ENCODE data around the gene RCOR3. TPM values are rescaled to one million over a fixed set of nuclear protein-coding genes. Genes with fewer than 3 reads are reported as not detected.

Gene RCOR3
- total RNA-seq, 1 donor from 2014 or later = 36.5 TPM

DNA sequence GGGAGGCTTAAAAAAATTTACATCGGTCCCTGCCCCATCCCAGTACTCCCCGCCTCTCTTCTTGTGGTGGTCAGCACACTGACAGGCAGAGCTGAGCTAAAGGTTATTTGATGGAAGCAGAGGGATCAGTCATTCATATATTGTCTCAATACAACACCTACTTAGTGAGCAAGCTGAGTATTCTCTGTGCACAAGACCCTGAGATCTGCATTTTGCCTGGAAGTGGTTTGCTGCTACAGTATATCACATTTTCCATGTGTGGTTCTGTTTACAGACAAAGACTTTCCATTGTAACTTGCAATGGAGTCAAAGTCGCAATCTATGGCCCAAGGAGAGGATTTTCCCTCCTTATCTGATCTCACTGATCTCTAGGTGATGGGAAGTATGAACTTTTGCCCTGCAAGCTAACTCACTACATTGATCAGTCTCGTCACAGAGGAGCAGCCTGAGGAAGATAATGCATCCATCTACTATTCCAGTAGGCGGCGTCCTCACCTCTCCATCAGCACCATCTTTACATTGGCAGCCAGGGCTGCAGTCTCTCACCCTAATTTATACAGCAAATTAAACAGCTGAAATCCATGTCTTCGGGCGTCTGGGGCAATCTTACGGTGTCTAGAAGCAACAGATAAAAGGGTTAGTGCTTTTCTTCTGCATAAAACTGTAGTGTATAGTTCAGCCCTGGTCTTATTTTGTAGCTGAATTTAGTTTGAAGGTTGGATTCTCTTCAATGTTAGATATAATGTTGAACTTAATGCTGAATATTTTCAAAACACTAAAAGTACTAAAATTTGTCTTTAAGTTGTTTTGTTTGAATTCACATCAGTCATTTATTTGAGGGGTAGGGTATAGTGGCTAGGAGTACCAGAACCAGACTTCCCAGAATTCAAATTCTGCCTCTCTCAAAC lies 64.2 kb downstream of the RCOR3 start:
- no peak overlapping the region for H3K27ac Mint-ChIP-seq (ENCODE audit: unreplicated experiment)
- no peaks in the 10 kb centered on the region for H3K36me3 Mint-ChIP-seq (ENCODE audit: low read depth)
- no peak for DNase-seq (ENCODE audit: low spot score)
- H3K9me3 Mint-ChIP-seq (ENCODE audit: low read depth) = no peaks in the 10 kb centered on the region
- peaks cover 18% of the 10 kb centered on the region for H3K4me1 Mint-ChIP-seq (ENCODE audit: low read depth)
- H3K27me3 Mint-ChIP-seq (ENCODE audit: low read depth) = no peaks in the 10 kb centered on the region
- H3K4me3 Mint-ChIP-seq (ENCODE audit: unreplicated experiment) = no peak overlapping the region
- TF ChIP-seq, protein P1, sequence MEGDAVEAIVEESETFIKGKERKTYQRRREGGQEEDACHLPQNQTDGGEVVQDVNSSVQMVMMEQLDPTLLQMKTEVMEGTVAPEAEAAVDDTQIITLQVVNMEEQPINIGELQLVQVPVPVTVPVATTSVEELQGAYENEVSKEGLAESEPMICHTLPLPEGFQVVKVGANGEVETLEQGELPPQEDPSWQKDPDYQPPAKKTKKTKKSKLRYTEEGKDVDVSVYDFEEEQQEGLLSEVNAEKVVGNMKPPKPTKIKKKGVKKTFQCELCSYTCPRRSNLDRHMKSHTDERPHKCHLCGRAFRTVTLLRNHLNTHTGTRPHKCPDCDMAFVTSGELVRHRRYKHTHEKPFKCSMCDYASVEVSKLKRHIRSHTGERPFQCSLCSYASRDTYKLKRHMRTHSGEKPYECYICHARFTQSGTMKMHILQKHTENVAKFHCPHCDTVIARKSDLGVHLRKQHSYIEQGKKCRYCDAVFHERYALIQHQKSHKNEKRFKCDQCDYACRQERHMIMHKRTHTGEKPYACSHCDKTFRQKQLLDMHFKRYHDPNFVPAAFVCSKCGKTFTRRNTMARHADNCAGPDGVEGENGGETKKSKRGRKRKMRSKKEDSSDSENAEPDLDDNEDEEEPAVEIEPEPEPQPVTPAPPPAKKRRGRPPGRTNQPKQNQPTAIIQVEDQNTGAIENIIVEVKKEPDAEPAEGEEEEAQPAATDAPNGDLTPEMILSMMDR (IDR thresholded peaks at IDR 0.05) = peak; percentile 89

DNA sequence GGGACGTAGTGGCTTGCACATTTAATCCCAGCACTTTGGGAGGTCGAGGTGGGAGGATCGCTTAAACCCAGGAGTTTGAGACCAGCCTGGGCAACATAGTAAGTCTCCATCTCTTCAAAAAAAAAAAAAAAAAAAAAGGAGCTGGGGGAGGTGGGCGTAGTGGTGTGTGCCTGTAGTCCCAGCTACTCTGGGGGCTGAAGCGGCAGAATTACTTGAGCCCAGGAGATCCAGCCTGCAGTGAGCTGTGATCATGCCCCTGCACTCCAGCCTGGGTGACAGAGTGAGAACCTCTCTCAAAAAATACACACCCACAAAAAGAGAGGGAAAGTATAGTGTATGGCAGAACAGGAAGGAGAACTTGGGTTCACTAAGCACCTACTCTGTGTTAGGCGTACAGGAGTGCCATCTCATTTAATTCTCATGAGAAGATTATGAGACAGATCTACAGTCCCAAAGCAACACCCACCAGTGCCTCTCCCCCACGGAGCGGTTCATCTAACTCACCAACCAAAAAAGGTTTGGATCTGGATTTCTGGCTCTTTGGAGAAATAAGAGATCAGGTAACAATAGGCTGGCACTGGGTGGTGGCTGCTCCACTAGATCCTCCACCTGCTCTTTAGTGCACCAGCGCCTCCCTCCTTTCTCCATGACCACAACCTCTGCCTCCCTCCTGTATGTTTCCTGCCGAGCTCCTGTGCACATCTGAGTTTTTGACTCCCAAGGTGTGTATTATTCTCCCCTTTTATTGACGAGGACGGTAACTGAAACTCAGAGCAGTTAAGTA lies 66.0 kb downstream of the RCOR3 start:
- H3K4me1 Mint-ChIP-seq (ENCODE audit: low read depth) = peaks cover 36% of the 10 kb centered on the region
- no peak overlapping the region for H3K4me3 Mint-ChIP-seq (ENCODE audit: unreplicated experiment)
- H3K9me3 Mint-ChIP-seq (ENCODE audit: low read depth) = no peaks in the 10 kb centered on the region
- TF ChIP-seq, protein P1 (IDR thresholded peaks at IDR 0.05) = no peak
- H3K27ac Mint-ChIP-seq (ENCODE audit: unreplicated experiment) = peak overlapping the region; percentile 13
- H3K27me3 Mint-ChIP-seq (ENCODE audit: low read depth) = no peaks in the 10 kb centered on the region
- H3K36me3 Mint-ChIP-seq (ENCODE audit: low read depth) = no peaks in the 10 kb centered on the region
- DNase-seq (ENCODE audit: low spot score) = no peak

GRCh38 chr1:211326140-211326527 lies 67.0 kb downstream of the RCOR3 start:
- Mint-ChIP-seq H3K27ac (ENCODE audit: unreplicated experiment) (peak overlapping the region; percentile 88), H3K4me1 (ENCODE audit: low read depth) (peaks cover 46% of the 10 kb centered on the region)

GRCh38 chr1:211326528-211327345 lies 67.6 kb downstream of the RCOR3 start, which contains the start of gene TRAF5:
Gene TRAF5 (plus strand): TSS chr1:211326833. CDS start chr1:211353240, 26,407 bp downstream.
- Mint-ChIP-seq H3K4me3 (ENCODE audit: unreplicated experiment) (peak within 1 kb of the TSS; percentile 88), H3K4me1 (ENCODE audit: low read depth) (peaks cover 50% of the 10 kb centered on the region), H3K36me3 (ENCODE audit: low read depth) (no peaks in the 10 kb centered on the region), H3K27me3 (ENCODE audit: low read depth) (no peaks in the 10 kb centered on the region), H3K9me3 (ENCODE audit: low read depth) (no peaks in the 10 kb centered on the region), H3K27ac (ENCODE audit: unreplicated experiment) (peak within 1 kb of the TSS; percentile 94)
- DNase-seq (ENCODE audit: low spot score) = no peak
- TF ChIP-seq, protein P1 (IDR thresholded peaks at IDR 0.05) = no peak

More at GRCh38 chr1:211326140-211326527, 67.0 kb downstream of the RCOR3 start:
- TF ChIP-seq, protein P1 (IDR thresholded peaks at IDR 0.05) = no peak
- H3K4me3 Mint-ChIP-seq (ENCODE audit: unreplicated experiment) = peak overlapping the region; percentile 88
- DNase-seq (ENCODE audit: low spot score) = no peak
- H3K27me3 Mint-ChIP-seq (ENCODE audit: low read depth) = no peaks in the 10 kb centered on the region
- no peaks in the 10 kb centered on the region for H3K9me3 Mint-ChIP-seq (ENCODE audit: low read depth)
- no peaks in the 10 kb centered on the region for H3K36me3 Mint-ChIP-seq (ENCODE audit: low read depth)

All from chondrocyte (in vitro differentiated cells).